SK-N-SH treated with all-trans-retinoic acid at 6 μM for 48 hours (cell line): Measurements from ENCODE around the gene ZNF611.
"Not testable (repeated sequence)": the region's sequence is repeated elsewhere in the genome, so short reads cannot be mapped to it uniquely, and the experiment has no call there.

Source experiments
- ATAC-seq: fragments of 200-7000 bp; cut with Tn5 transposase; 3 replicates; pipeline ENCODE4 v1.9.1; 2020; ENCODE audit warnings: mild to moderate bottlenecking, moderate library complexity
- ARNTL ChIP-seq: fragments of 450-650 bp; formaldehyde crosslinking; IDR thresholded peaks from 2 replicates; pipeline ENCODE4 v1.5.0; 2020; ENCODE audit warnings: low read depth, mild to moderate bottlenecking, moderate library complexity, borderline replicate concordance
- CREB5 ChIP-seq: fragments of 250-450 bp; sonication (Bioruptor Pico); IDR thresholded peaks from 2 replicates; pipeline ENCODE4 v1.5.1; 2020; ENCODE audit warnings: low read depth, mild to moderate bottlenecking, moderate library complexity
- CSDC2 ChIP-seq: fragments of 250-450 bp; sonication (Bioruptor Pico); IDR thresholded peaks from 2 replicates; pipeline ENCODE4 v1.5.0; 2020; ENCODE audit warnings: mild to moderate bottlenecking, moderate library complexity
- ESRRG ChIP-seq: fragments of 250-450 bp; sonication (Bioruptor Pico); IDR thresholded peaks from 2 replicates; pipeline ENCODE4 v1.6.1; 2021; ENCODE audit warnings: mild to moderate bottlenecking
- ISL1 ChIP-seq: fragments of 250-450 bp; sonication (Bioruptor Pico); IDR thresholded peaks from 2 replicates; pipeline ENCODE4 v2.1.2; 2022; ENCODE audit warnings: mild to moderate bottlenecking, moderate library complexity
- PATZ1 ChIP-seq: fragments of 250-450 bp; sonication (Bioruptor Pico); IDR thresholded peaks from 2 replicates; pipeline ENCODE4 v1.8.0; 2020; ENCODE audit warnings: mild to moderate bottlenecking, moderate library complexity, borderline replicate concordance
- POU6F1 ChIP-seq: fragments of 250-450 bp; sonication (Bioruptor Pico); IDR thresholded peaks from 2 replicates; pipeline ENCODE4 v1.8.0; 2021; ENCODE audit warnings: low read depth, mild to moderate bottlenecking, moderate library complexity, borderline replicate concordance
- PPARA ChIP-seq: fragments of 250-450 bp; sonication (Bioruptor Pico); IDR thresholded peaks from 2 replicates; pipeline ENCODE4 v1.5.0; 2020; ENCODE audit warnings: mild to moderate bottlenecking, borderline replicate concordance
- SNAI2 ChIP-seq: fragments of 250-450 bp; sonication (Bioruptor Pico); IDR thresholded peaks from 2 replicates; pipeline ENCODE4 v1.5.0; 2020; ENCODE audit warnings: mild to moderate bottlenecking, moderate library complexity
- TCF4 ChIP-seq: fragments of 250-450 bp; sonication (Bioruptor Pico); IDR thresholded peaks from 2 replicates; pipeline ENCODE4 v1.8.0; 2021; ENCODE audit warnings: mild to moderate bottlenecking, moderate library complexity, borderline replicate concordance
- ZC3H10 ChIP-seq: fragments of 250-450 bp; sonication (Bioruptor Pico); IDR thresholded peaks from 2 replicates; pipeline ENCODE4 v1.5.1; 2021; ENCODE audit warnings: mild to moderate bottlenecking, moderate library complexity
- ZFP3 ChIP-seq: fragments of 250-450 bp; sonication (Bioruptor Pico); IDR thresholded peaks from 2 replicates; pipeline ENCODE4 v1.5.0; 2020; ENCODE audit warnings: mild to moderate bottlenecking, moderate library complexity
- ZNF565 ChIP-seq: fragments of 450-650 bp; formaldehyde crosslinking; conservative IDR thresholded peaks from 2 replicates; pipeline ENCODE4 v1.5.0; 2020; ENCODE audit warnings: low read depth, mild to moderate bottlenecking, moderate library complexity
- ZNF70 ChIP-seq: fragments of 450-650 bp; formaldehyde crosslinking; IDR thresholded peaks from 2 replicates; pipeline ENCODE4 v1.5.0; 2020; ENCODE audit warnings: mild to moderate bottlenecking, moderate library complexity
- ZNF8 ChIP-seq: fragments of 450-650 bp; formaldehyde crosslinking; IDR thresholded peaks from 2 replicates; pipeline ENCODE4 v1.5.0; 2020; ENCODE audit warnings: mild to moderate bottlenecking, moderate library complexity

The ZNF611 gene

GRCh38 chr19:52722062-52723003 lies 12.5 kb downstream of the ZNF611 start:
- TF ChIP-seq ISL1 (CRISPR knock-in tag) (peak; percentile 24; the same call in 1 of the 2 replicates), TCF4 (CRISPR knock-in tag) (no peak), CSDC2 (no peak)
- peak; percentile 38 for ATAC-seq

- ATAC-seq, result not testable (repeated sequence)
These were observed 14.3 kb downstream of the ZNF611 start for GRCh38 chr19:52720541-52720940.

- no peak for TF ChIP-seq ISL1 (CRISPR knock-in tag)
- no peak for ATAC-seq
These were observed 18.3 kb downstream of the ZNF611 start for GRCh38 chr19:52716522-52716921.

- ATAC-seq, result not testable (repeated sequence)
These were observed 18.9 kb downstream of the ZNF611 start for GRCh38 chr19:52715902-52716301.

- not testable (repeated sequence) for ATAC-seq
These were observed 19.5 kb downstream of the ZNF611 start for GRCh38 chr19:52715330-52715729.

- ATAC-seq, result not testable (repeated sequence)
These were observed 21.8 kb downstream of the ZNF611 start for GRCh38 chr19:52713051-52713450.

- ATAC-seq, result not testable (repeated sequence)
These were observed 23.2 kb downstream of the ZNF611 start for GRCh38 chr19:52711661-52712060.

GRCh38 chr19:52710538-52710937 lies 24.3 kb downstream of the ZNF611 start:
- ATAC-seq, result no peak
- no peak for TF ChIP-seq ZNF565 (CRISPR knock-in tag)
- TF ChIP-seq PPARA (CRISPR knock-in tag), result no peak
- no peak for TF ChIP-seq POU6F1 (CRISPR knock-in tag)
- no peak for TF ChIP-seq ZNF70 (CRISPR knock-in tag)
- TF ChIP-seq TCF4 (CRISPR knock-in tag), result no peak
- no peak for TF ChIP-seq ZC3H10 (CRISPR knock-in tag)
- no peak for TF ChIP-seq ISL1 (CRISPR knock-in tag)
- no peak for TF ChIP-seq PATZ1 (CRISPR knock-in tag)

GRCh38 chr19:52705615-52706014 lies 29.2 kb downstream of the ZNF611 start:
- not testable (repeated sequence) for ATAC-seq

- ATAC-seq, result no peak
- TF ChIP-seq ESRRG (CRISPR knock-in tag) (no peak), ARNTL (no peak), TCF4 (CRISPR knock-in tag) (no peak), POU6F1 (CRISPR knock-in tag) (no peak), CREB5 (CRISPR knock-in tag) (no peak), ZFP3 (CRISPR knock-in tag) (no peak), ZNF70 (CRISPR knock-in tag) (no peak), SNAI2 (no peak), ZNF565 (CRISPR knock-in tag) (no peak), ZNF8 (CRISPR knock-in tag) (no peak)
These were observed 30.9 kb downstream of the ZNF611 start for GRCh38 chr19:52703917-52704316.
